ENCODE results near the gene SLC35F1. TPM values are rescaled to one million over a fixed set of nuclear protein-coding genes. Genes with fewer than 3 reads are reported as not detected.

Gene SLC35F1
- total and polyA plus RNA-seq, 2 donors (not counting 1 experiment from before 2014, with no cell fraction given): not detected

- CTCF ChIA-PET: no interaction called here
- TF ChIP-seq EZH2 (IDR thresholded peaks at IDR 0.05; ENCODE audit: borderline replicate concordance, insufficient read depth, low read depth, low read length, poor library complexity, severe bottlenecking): no peak
- no peak for TF ChIP-seq CTCF (IDR thresholded peaks at IDR 0.05)
These were observed 391.7 kb downstream of the SLC35F1 start for GRCh38 chr6:118298476-118299427.

DNA sequence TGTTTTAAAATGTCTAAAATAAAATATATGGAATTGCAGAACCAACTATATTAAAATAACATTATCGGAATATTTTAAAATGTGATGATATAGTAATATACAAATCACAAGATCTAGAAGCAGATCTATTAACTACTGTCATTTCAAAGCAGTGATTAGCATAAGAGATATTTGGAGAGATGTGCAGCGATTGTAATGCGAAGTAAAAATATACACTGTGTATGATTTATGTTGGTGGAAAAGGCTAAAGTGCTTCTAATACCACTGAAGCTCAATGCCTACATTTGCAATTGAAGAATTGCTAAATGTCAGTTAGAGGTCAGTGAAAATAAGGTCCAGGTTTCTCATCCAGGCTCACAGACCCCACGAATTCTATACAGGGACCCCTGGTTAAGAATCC is 392.4 kb downstream of the SLC35F1 start:
- Histone ChIP-seq H3K4me3 (ENCODE audit: control extremely low read depth in 1 of 5, extremely low read depth in 1 of 5, insufficient read depth in 1 of 5, low read depth in 2 of 5, low read length in 4 of 5) (no peak overlapping the region), H3K27me3 (replicated peaks in 1 of 4; ENCODE audit: control extremely low read depth in 1 of 4, control insufficient read depth in 3 of 4, insufficient read depth in 4 of 4, low read length in 3 of 4) (no peaks in the 10 kb centered on the region), H3K27ac (ENCODE audit: low read length in 2 of 2) (no peak overlapping the region), H4K20me1 (ENCODE audit: control insufficient read depth, insufficient read depth, low read length, poor library complexity, severe bottlenecking) (no peaks in the 10 kb centered on the region), H3K4me2 (replicated peaks; ENCODE audit: low read depth, low read length, poor library complexity, severe bottlenecking) (no peak overlapping the region), H2AFZ (ENCODE audit: insufficient read depth, low read depth, low read length, poor library complexity, severe bottlenecking) (no peak overlapping the region), H3K79me2 (ENCODE audit: control insufficient read depth, insufficient read depth, low read length) (no peaks in the 10 kb centered on the region), H3K9me3 (ENCODE audit: control extremely low read depth in 1 of 3, control insufficient read depth in 2 of 3, insufficient read depth in 1 of 3, low read length in 2 of 3) (no peaks in the 10 kb centered on the region), H3K9ac (ENCODE audit: low read length) (no peak overlapping the region), H3K36me3 (replicated peaks in 1 of 2; ENCODE audit: control extremely low read depth in 1 of 2, control insufficient read depth in 1 of 2, extremely low read depth in 1 of 2, insufficient read depth in 2 of 2, low read length in 1 of 2) (no peaks in the 10 kb centered on the region), H3K4me1 (ENCODE audit: control insufficient read depth in 2 of 2, insufficient read depth in 2 of 2, low read length in 2 of 2) (no peaks in the 10 kb centered on the region)
- intact Hi-C loops (cut with micrococcal nuclease): no loop called here
- TF ChIP-seq EZH2 (IDR thresholded peaks at IDR 0.05; ENCODE audit: borderline replicate concordance, insufficient read depth, low read depth, low read length, poor library complexity, severe bottlenecking): no peak
- no peak for TF ChIP-seq CTCF (IDR thresholded peaks at IDR 0.05)
- no CpG with 5 or more reads among the region's 4 CpGs for WGBS (ENCODE audit: insufficient coverage)
- no peaks in the 10 kb centered on the region for H3K9me3 Mint-ChIP-seq (ENCODE audit: insufficient read depth)
- no peak for DNase-seq
- no peak overlapping the region for H3K27ac Mint-ChIP-seq
- no peak overlapping the region for H3K4me3 Mint-ChIP-seq
- ChIA-PET POLR2A (no interaction called here), CTCF (no interaction called here)
- H3K4me1 Mint-ChIP-seq: no peaks in the 10 kb centered on the region
- H3K27me3 Mint-ChIP-seq: peaks cover 4% of the 10 kb centered on the region
- ATAC-seq (ENCODE audit: low read depth): no peak

More at GRCh38 chr6:118298476-118299427, 391.7 kb downstream of the SLC35F1 start:
- POLR2A ChIA-PET: no interaction called here
- Histone ChIP-seq H3K36me3 (replicated peaks in 1 of 2; ENCODE audit: control extremely low read depth in 1 of 2, control insufficient read depth in 1 of 2, extremely low read depth in 1 of 2, insufficient read depth in 2 of 2, low read length in 1 of 2) (no peaks in the 10 kb centered on the region), H3K9me3 (ENCODE audit: control extremely low read depth in 1 of 3, control insufficient read depth in 2 of 3, insufficient read depth in 1 of 3, low read length in 2 of 3) (no peaks in the 10 kb centered on the region), H3K4me3 (ENCODE audit: control extremely low read depth in 1 of 5, extremely low read depth in 1 of 5, insufficient read depth in 1 of 5, low read depth in 2 of 5, low read length in 4 of 5) (no peak overlapping the region), H2AFZ (ENCODE audit: insufficient read depth, low read depth, low read length, poor library complexity, severe bottlenecking) (no peak overlapping the region), H3K4me2 (replicated peaks; ENCODE audit: low read depth, low read length, poor library complexity, severe bottlenecking) (no peak overlapping the region), H3K79me2 (ENCODE audit: control insufficient read depth, insufficient read depth, low read length) (no peaks in the 10 kb centered on the region), H3K4me1 (ENCODE audit: control insufficient read depth in 2 of 2, insufficient read depth in 2 of 2, low read length in 2 of 2) (no peaks in the 10 kb centered on the region), H3K27me3 (replicated peaks in 1 of 4; ENCODE audit: control extremely low read depth in 1 of 4, control insufficient read depth in 3 of 4, insufficient read depth in 4 of 4, low read length in 3 of 4) (no peaks in the 10 kb centered on the region), H3K9ac (ENCODE audit: low read length) (no peak overlapping the region), H4K20me1 (ENCODE audit: control insufficient read depth, insufficient read depth, low read length, poor library complexity, severe bottlenecking) (no peaks in the 10 kb centered on the region), H3K27ac (ENCODE audit: low read length in 2 of 2) (no peak overlapping the region)
- Mint-ChIP-seq H3K27me3 (peaks cover 3% of the 10 kb centered on the region), H3K9me3 (ENCODE audit: insufficient read depth) (no peaks in the 10 kb centered on the region), H3K4me3 (no peak overlapping the region), H3K27ac (no peak overlapping the region), H3K4me1 (no peaks in the 10 kb centered on the region)
- intact Hi-C loops (cut with micrococcal nuclease): no loop called here
- no peak for DNase-seq
- WGBS (ENCODE audit: insufficient coverage): 92% methylated on average over 2 of the region's 8 CpGs
- ATAC-seq (ENCODE audit: low read depth): no peak
